WTC11 (cell line): ENCODE results near the gene KCNIP4.

Source experiments
- ATF1 ChIP-seq: sonication (generic); formaldehyde crosslinking; IDR thresholded peaks from 2 replicates; pipeline ENCODE4 v1.8.1; 2023; ENCODE audit warnings: mild to moderate bottlenecking, moderate library complexity, missing genetic modification reagents
- CREB1 ChIP-seq: sonication (generic); formaldehyde crosslinking; IDR thresholded peaks from 2 replicates; pipeline ENCODE4 v1.8.0; 2023; ENCODE audit warnings: mild to moderate bottlenecking, missing genetic modification reagents
- CREM ChIP-seq: sonication (generic); formaldehyde crosslinking; IDR thresholded peaks from 2 replicates; pipeline ENCODE4 v1.8.1; 2022; ENCODE audit warnings: mild to moderate bottlenecking, missing genetic modification reagents, moderate library complexity
- CTCF ChIP-seq: fragments of 200-600 bp; IDR thresholded peaks from 2 replicates; pipeline ENCODE4 v1.8.0; 2022; ENCODE audit warnings: antibody characterized with exemption
- ESRRA ChIP-seq: sonication (generic); formaldehyde crosslinking; IDR thresholded peaks from 2 replicates; pipeline ENCODE4 v1.8.1; 2022; ENCODE audit warnings: mild to moderate bottlenecking, missing genetic modification reagents, borderline replicate concordance
- FOXK1 ChIP-seq: sonication (generic); formaldehyde crosslinking; IDR thresholded peaks from 2 replicates; pipeline ENCODE4 v1.8.0; 2022; ENCODE audit warnings: mild to moderate bottlenecking, moderate library complexity, missing genetic modification reagents
- IRF1 ChIP-seq: sonication (generic); formaldehyde crosslinking; IDR thresholded peaks from 2 replicates; pipeline ENCODE4 v1.8.0; 2023; ENCODE audit warnings: missing genetic modification reagents
- MAX ChIP-seq: sonication (generic); formaldehyde crosslinking; IDR thresholded peaks from 2 replicates; pipeline ENCODE4 v1.8.0; 2022; ENCODE audit warnings: mild to moderate bottlenecking, missing genetic modification reagents
- NFYB ChIP-seq: sonication (generic); formaldehyde crosslinking; conservative IDR thresholded peaks from 2 replicates; pipeline ENCODE4 v1.8.0; 2022; ENCODE audit warnings: low read depth, missing genetic modification reagents
- PRDM15 ChIP-seq: sonication (generic); formaldehyde crosslinking; IDR thresholded peaks from 2 replicates; pipeline ENCODE4 v1.8.0; 2022; ENCODE audit warnings: missing genetic modification reagents
- SP1 ChIP-seq: sonication (generic); formaldehyde crosslinking; conservative IDR thresholded peaks from 2 replicates; pipeline ENCODE4 v1.8.1; 2022; ENCODE audit warnings: missing genetic modification reagents
- ZNF263 ChIP-seq: sonication (generic); formaldehyde crosslinking; IDR thresholded peaks from 2 replicates; pipeline ENCODE4 v1.8.1; 2022; ENCODE audit warnings: low read depth, mild to moderate bottlenecking, moderate library complexity, missing genetic modification reagents

GRCh38 chr4:21763855-21764254, 184.7 kb downstream of the KCNIP4 start:
- TF ChIP-seq CTCF (no peak), CREM (CRISPR knock-in tag) (no peak), PRDM15 (CRISPR knock-in tag) (no peak), ZNF263 (CRISPR knock-in tag) (no peak), CREB1 (no peak), MAX (no peak), ATF1 (CRISPR knock-in tag) (no peak), NFYB (CRISPR knock-in tag) (no peak), ESRRA (CRISPR knock-in tag) (no peak), FOXK1 (CRISPR knock-in tag) (no peak), IRF1 (CRISPR knock-in tag) (no peak), SP1 (CRISPR knock-in tag) (no peak)
